GM18508 (cell line): ENCODE results near the gene GLYATL2.
A peak's percentile ranks its signal among the peaks of the same experiment; 100 is the strongest.

ENCODE experiments used
- ATAC-seq: cut with Tn5 transposase; IDR thresholded peaks from one replicate; pipeline ENCODE4 v1.9.1; 2021; ENCODE audit warnings: moderate number of reproducible peaks; ENCODE audit not compliant: insufficient read depth, unreplicated experiment

GLYATL2 gene

GRCh38 chr11:58801974-58802545, 42.4 kb downstream of the GLYATL2 start:
- ATAC-seq = no peak

GRCh38 chr11:58801302-58801701, 43.2 kb downstream of the GLYATL2 start:
- no peak for ATAC-seq

- no peak for ATAC-seq
Observed at GRCh38 chr11:58796333-58796732, 48.2 kb downstream of the GLYATL2 start.

- ATAC-seq = peak; percentile 97
Observed at GRCh38 chr11:58788355-58789023, 56.0 kb downstream of the GLYATL2 start.

GRCh38 chr11:58787903-58788302, 56.6 kb downstream of the GLYATL2 start:
- ATAC-seq = no peak

- no peak for ATAC-seq
Observed at GRCh38 chr11:58786693-58787092, 57.8 kb downstream of the GLYATL2 start.

GRCh38 chr11:58784995-58785394, 59.5 kb downstream of the GLYATL2 start:
- no peak for ATAC-seq
